Nephron progenitor cell (in vitro differentiated cells): ENCODE results near the gene CSE1L.
A peak's percentile ranks its signal among the peaks of the same experiment; 100 is the strongest.
"Not testable (repeated sequence)": the region's sequence is repeated elsewhere in the genome, so short reads cannot be mapped to it uniquely, and the experiment has no call there.

Source experiments
- DNase-seq: peaks from one replicate; pipeline ENCODE4 v3.0.0; 2021
- H3K27ac Mint-ChIP-seq: 2 replicates; pipeline ENCODE4 v1.8.0; 2021; ENCODE audit warnings: mild to moderate bottlenecking, moderate library complexity, mixed read lengths
- H3K27me3 Mint-ChIP-seq: 2 replicates; pipeline ENCODE4 v1.8.0; 2021; ENCODE audit warnings: mild to moderate bottlenecking, low read depth, mixed read lengths; ENCODE audit not compliant: poor library complexity
- H3K36me3 Mint-ChIP-seq: 2 replicates; pipeline ENCODE4 v1.8.0; 2021; ENCODE audit warnings: low read depth, mixed read lengths
- H3K4me1 Mint-ChIP-seq: 2 replicates; pipeline ENCODE4 v1.8.0; 2021; ENCODE audit warnings: mixed read lengths
- H3K4me3 Mint-ChIP-seq: 2 replicates; pipeline ENCODE4 v1.8.0; 2021; ENCODE audit warnings: mild to moderate bottlenecking, moderate library complexity, mixed read lengths
- H3K9me3 Mint-ChIP-seq: 2 replicates; pipeline ENCODE4 v1.8.0; 2021; ENCODE audit warnings: mild to moderate bottlenecking, moderate library complexity, mixed read lengths
- CTCF ChIP-seq: fragments of 200-600 bp; sonication (generic); IDR thresholded peaks from 2 replicates; pipeline ENCODE4 v1.5.0; 2021; ENCODE audit warnings: antibody characterized with exemption

Gene CSE1L

GRCh38 chr20:49100972-49101371, 54.9 kb downstream of the CSE1L start:
- no peak for DNase-seq
- no peak overlapping the region for H3K4me3 Mint-ChIP-seq
- H3K36me3 Mint-ChIP-seq: peaks cover 81% of the 10 kb centered on the region
- peaks cover 3% of the 10 kb centered on the region for H3K27me3 Mint-ChIP-seq
- H3K27ac Mint-ChIP-seq: peak overlapping the region; percentile 79
- H3K9me3 Mint-ChIP-seq: no peaks in the 10 kb centered on the region
- H3K4me1 Mint-ChIP-seq: peaks cover 28% of the 10 kb centered on the region
- no peak for TF ChIP-seq CTCF

GRCh38 chr20:49103019-49103418, 56.9 kb downstream of the CSE1L start:
- no peak for DNase-seq
- Mint-ChIP-seq H3K27ac (peak overlapping the region; percentile 87), H3K4me3 (no peak overlapping the region)

GRCh38 chr20:49103647-49104364, 57.7 kb downstream of the CSE1L start:
- H3K9me3 Mint-ChIP-seq: peaks cover 8% of the 10 kb centered on the region
- peaks cover 74% of the 10 kb centered on the region for H3K36me3 Mint-ChIP-seq
- H3K27ac Mint-ChIP-seq: peak overlapping the region; percentile 96
- TF ChIP-seq CTCF: no peak
- peaks cover 2% of the 10 kb centered on the region for H3K27me3 Mint-ChIP-seq
- DNase-seq: no peak
- H3K4me1 Mint-ChIP-seq: peaks cover 28% of the 10 kb centered on the region
- no peak overlapping the region for H3K4me3 Mint-ChIP-seq

More at GRCh38 chr20:49103019-49103418, 56.9 kb downstream of the CSE1L start:
- H3K4me1 Mint-ChIP-seq: peaks cover 28% of the 10 kb centered on the region
- peaks cover 75% of the 10 kb centered on the region for H3K36me3 Mint-ChIP-seq
- TF ChIP-seq CTCF: no peak
- peaks cover 5% of the 10 kb centered on the region for H3K9me3 Mint-ChIP-seq
- H3K27me3 Mint-ChIP-seq: peaks cover 3% of the 10 kb centered on the region

GRCh38 chr20:49104365-49104648, 58.2 kb downstream of the CSE1L start:
- Mint-ChIP-seq H3K4me3 (no peak overlapping the region), H3K9me3 (peaks cover 8% of the 10 kb centered on the region), H3K27ac (peak overlapping the region; percentile 96), H3K36me3 (peaks cover 75% of the 10 kb centered on the region), H3K27me3 (no peaks in the 10 kb centered on the region), H3K4me1 (peaks cover 28% of the 10 kb centered on the region)
- TF ChIP-seq CTCF: no peak
- DNase-seq: peak; percentile 20

GRCh38 chr20:49104979-49105547, 59.0 kb downstream of the CSE1L start:
- H3K4me1 Mint-ChIP-seq: peaks cover 28% of the 10 kb centered on the region
- H3K9me3 Mint-ChIP-seq: not testable (repeated sequence)
- peaks cover 75% of the 10 kb centered on the region for H3K36me3 Mint-ChIP-seq

GRCh38 chr20:49106328-49106727, 60.2 kb downstream of the CSE1L start:
- Mint-ChIP-seq H3K9me3 (peaks cover 8% of the 10 kb centered on the region), H3K27ac (peak overlapping the region; percentile 50), H3K4me3 (no peak overlapping the region), H3K4me1 (peaks cover 19% of the 10 kb centered on the region), H3K27me3 (no peaks in the 10 kb centered on the region), H3K36me3 (peaks cover 76% of the 10 kb centered on the region)
- no peak for DNase-seq
- TF ChIP-seq CTCF: no peak

More at GRCh38 chr20:49104979-49105547, 59.0 kb downstream of the CSE1L start:
- H3K4me3 Mint-ChIP-seq, DNase-seq, H3K27me3 Mint-ChIP-seq: not testable (repeated sequence)
- peak overlapping the region; percentile 84 for H3K27ac Mint-ChIP-seq
